Stimulated activated CD4-positive, alpha-beta T cell treated with anti-CD3 and anti-CD28 coated beads, Interleukin-4, amount 100 ng/mL, for 1 hour (primary cell): ENCODE data around the gene CAV3.
"Not testable (repeated sequence)": the region's sequence is repeated elsewhere in the genome, so short reads cannot be mapped to it uniquely, and the experiment has no call there.

Experiments used
- DNase-seq: peaks from one replicate; pipeline ENCODE4 v3.0.0-alpha.2; 2020

CAV3 gene

DNA sequence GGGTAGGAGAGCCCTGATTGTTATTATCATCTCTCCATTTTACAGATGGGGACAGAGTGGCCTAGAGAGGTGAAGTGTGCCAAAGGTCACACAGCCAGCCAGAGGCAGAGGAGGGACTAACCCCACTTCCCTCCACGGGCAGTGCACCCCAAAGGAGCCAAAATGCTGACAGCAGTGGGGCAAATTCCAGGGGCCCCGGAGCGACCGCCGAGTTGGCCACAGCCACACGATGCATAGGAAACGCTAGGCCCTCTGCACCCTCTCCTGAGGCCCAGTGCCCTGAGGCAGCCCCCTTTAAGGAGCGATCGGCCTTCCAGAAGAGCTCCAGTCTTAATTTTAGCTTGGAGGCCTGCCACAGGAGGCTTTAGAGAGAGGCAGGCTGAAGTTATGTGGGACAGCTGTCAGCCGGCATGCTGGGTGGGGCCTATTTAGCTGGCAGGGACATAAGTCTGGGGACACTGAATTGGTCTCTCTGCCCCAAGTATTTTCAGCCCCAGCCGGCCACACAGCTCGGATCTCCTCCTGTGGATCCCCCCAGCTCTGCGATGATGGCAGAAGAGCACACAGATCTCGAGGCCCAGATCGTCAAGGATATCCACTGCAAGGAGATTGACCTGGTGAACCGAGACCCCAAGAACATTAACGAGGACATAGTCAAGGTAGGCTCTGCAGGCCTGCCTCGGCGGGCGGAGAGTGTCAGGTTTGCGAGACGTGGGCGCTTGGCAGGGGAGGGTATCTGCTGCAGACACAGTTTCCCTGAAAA, at the start of gene CAV3:
Gene CAV3 (plus strand): TSS at position 471 of the 763 bp plus-strand sequence. CDS start 75 bp downstream, at position 546.
- no peak for DNase-seq

GRCh38 chr3:8684992-8685391, 48.6 kb upstream of the CAV3 start:
- not testable (repeated sequence) for DNase-seq

GRCh38 chr3:8691295-8691694, 42.3 kb upstream of the CAV3 start:
- DNase-seq: not testable (repeated sequence)

DNA sequence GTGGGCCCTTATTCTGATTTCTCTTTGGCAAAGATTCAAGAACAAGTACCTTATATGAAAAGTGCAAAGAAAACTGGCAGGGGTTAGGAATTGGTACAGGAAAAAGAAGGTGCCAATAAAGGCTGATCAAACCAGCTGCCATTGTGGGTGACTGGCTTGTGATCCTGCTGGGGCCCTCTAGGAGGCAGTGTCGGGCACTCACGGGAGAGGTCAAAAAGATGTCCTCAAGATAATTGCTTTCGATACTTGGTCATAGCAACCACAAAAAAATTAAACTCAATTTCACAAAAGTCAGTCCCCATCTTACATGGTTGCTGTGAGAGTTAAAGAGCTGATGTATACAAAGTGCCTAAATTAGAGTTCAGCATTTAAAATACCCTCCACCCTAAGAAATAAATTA, 31.0 kb upstream of the CAV3 start:
- no peak for DNase-seq

GRCh38 chr3:8705575-8705974, 28.0 kb upstream of the CAV3 start:
- no peak for DNase-seq

DNA sequence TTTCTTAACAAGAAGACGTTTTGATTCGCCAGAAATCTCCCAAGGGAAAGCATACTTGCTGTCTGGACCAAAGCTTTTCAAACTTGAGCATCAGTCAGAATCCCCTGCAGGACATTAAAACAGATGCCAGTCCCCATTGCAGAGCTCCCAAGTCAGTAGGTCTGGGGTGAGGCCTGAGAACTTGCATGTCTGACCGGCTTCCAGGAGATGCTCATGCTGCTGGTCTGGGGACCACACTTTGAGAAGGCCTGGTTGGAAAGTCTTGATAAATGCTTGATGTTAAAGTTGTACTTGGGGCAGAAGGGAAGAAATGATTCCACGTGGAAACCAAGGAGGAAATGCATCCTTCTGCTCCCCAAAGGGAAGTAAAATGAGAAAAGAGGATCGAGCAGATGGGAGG, 24.3 kb upstream of the CAV3 start:
- no peak for DNase-seq

GRCh38 chr3:8709801-8710507, 23.6 kb upstream of the CAV3 start:
- DNase-seq: no peak

DNA sequence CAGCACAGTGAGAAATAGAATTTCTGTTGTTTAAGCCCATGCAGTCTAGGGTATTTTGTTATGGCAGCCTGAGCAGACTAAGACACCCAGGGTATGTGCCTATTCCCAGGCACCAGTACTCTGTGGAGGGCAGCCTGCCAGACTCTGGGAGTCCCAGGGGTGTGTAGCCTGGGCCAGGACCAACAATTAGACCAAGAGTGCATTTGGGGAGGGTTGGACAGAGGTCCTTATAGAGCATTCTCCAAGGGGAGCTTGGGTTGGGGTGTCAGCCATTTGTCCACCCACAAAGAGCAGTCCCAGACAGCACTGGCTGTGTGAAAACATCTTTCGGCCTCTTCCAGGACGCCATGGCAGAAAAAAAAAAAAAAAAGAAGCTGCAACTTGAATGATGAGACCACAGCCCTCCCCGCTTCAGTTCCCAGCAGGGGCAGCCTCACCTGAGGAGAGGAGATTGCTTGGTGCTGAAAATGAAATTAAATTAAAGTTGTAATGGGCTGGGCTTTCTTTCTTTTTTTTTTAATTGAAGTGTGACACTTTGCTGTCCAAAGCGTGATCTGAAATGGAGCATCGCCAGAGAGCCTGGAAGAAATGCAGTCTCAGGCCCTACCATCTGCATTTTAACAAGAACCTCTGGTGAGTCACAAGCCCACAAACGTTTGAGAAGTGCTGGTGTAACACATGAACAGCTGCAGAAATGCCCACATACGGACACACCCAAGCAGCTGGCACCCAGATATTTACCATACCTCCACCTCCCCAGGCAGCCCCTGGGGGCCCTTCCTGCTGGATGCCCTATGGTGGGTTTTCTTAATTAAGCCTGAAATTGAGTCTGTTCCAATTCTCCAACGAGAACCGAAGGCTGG, 21.3 kb upstream of the CAV3 start:
- DNase-seq: no peak

- no peak for DNase-seq
Measured at GRCh38 chr3:8712908-8713255, 20.7 kb upstream of the CAV3 start.

- no peak for DNase-seq
Measured at GRCh38 chr3:8713901-8714759, 19.5 kb upstream of the CAV3 start.

DNA sequence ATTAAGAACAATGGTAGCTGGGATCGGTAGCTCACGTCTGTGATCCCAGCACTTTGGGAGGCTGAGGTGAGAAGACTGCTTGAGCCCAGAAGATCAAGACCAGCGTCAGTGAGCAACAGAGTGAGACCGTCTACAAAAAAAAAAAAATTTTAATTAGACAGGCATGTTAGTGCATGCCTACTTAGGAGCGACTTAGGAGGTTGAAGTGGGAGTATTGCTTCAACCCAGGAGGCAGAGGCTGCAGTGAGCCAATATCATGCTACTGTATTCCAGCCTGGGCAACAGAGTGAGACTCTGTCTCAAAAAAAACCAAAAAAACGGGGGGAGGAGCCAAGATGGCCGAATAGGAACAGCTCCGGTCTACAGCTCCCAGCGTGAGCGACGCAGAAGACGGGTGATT, 17.8 kb upstream of the CAV3 start:
- DNase-seq: not testable (repeated sequence)

GRCh38 chr3:8722808-8723207, 10.8 kb upstream of the CAV3 start:
- DNase-seq: no peak

GRCh38 chr3:8723612-8724011, 10.0 kb upstream of the CAV3 start:
- DNase-seq: no peak

GRCh38 chr3:8724108-8724752, 9.4 kb upstream of the CAV3 start:
- DNase-seq: no peak

DNA sequence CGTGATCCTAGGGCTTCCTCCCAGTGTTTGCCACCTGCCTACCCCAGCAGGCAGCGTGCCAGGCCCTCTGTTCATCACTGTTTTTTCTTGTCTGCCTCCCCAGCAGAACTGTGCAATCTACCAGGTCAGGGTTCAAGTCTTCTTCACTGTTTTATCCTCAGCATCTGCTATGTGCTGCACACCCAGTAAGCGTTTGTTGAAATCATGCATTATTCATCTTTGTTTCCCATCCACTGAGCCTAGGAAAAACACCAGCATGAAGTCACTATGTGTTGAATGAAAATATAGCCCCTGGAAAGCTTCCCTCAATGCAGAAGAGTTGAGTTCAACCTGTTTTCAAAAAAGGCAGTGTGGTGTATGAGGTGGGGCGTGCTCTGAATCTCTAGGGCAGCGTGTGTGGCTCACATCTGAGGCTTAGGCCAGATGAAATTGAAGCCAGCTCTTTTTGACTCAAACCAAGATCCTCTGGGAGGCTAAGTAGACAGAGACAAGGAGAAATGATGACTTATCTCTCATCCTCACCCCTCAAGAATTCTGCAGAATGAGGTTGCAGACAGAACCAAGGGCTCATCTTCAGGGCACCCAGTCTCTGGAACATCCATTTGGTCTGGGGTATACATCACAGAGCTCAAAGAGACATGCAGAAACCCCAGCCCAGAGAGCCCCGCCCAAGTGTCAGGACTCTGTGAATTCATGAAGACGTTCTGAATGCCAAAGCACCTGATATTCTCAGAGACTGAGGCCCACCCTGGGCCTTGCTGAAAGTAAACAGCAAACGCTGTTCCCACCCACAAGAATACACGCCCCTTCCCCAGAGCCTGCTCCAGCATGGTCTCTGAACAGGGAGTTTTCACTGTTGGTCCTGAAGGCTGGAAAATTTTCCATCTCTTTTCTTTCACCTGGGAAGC, 5.7 kb upstream of the CAV3 start:
- DNase-seq: no peak

GRCh38 chr3:8729479-8729878, 4.1 kb upstream of the CAV3 start:
- DNase-seq: no peak

DNA sequence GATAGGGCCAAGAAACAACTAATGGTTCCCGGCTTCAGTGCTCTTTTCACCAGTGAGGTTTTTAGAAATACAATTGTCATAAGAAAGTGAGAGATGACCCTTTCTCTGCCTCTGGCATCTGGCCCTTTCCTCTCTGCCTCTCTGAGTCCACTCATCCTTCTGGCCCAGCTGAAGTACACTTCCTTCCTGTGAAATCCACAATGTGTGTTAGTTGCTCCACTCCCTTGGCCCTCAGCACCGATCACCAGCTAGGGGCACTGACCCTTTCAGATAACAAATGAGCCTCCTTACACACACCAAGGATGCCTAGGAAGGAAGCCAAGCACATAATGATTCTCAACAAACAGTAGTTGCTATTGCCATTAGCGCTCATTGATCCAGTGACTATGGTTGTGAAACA, 2.9 kb upstream of the CAV3 start:
- DNase-seq: no peak

- DNase-seq: no peak
Measured at GRCh38 chr3:8732413-8732812, 1.2 kb upstream of the CAV3 start.

- no peak for DNase-seq
Measured at GRCh38 chr3:8734137-8734878, 706 bp downstream of the CAV3 start.

GRCh38 chr3:8734908-8735307, 1.3 kb downstream of the CAV3 start:
- no peak for DNase-seq
